Smooth muscle cell (in vitro differentiated cells): ENCODE results near the gene RAET1G. TPM values are rescaled to one million over a fixed set of nuclear protein-coding genes. Genes with fewer than 3 reads are reported as not detected.
"Not testable (repeated sequence)": the region's sequence is repeated elsewhere in the genome, so short reads cannot be mapped to it uniquely, and the experiment has no call there.

Experiments
- DNase-seq: peaks from one replicate; lab custom pipeline; 2025; ENCODE audit not compliant: unreplicated experiment; lab: John Stamatoyannopoulos, UW
- H2AFZ ChIP-seq: fragments of 200-600 bp; sonication (generic); 2 replicates; pipeline ENCODE4 v1.6.0; 2016; ENCODE audit warnings: antibody characterized with exemption, low read depth, mild to moderate bottlenecking
- H3F3A ChIP-seq: fragments of 200-600 bp; sonication (generic); 2 replicates; pipeline ENCODE4 v1.6.0; 2017; ENCODE audit warnings: antibody characterized with exemption, low read depth
- H3K27ac ChIP-seq: fragments of 200-600 bp; sonication (generic); 2 replicates; pipeline ENCODE4 v1.5.1; 2016; ENCODE audit warnings: low read depth, mild to moderate bottlenecking
- H3K27me3 ChIP-seq: fragments of 200-600 bp; sonication (generic); 2 replicates; pipeline ENCODE4 v1.6.1; 2016; ENCODE audit warnings: low read depth, mild to moderate bottlenecking
- H3K36me3 ChIP-seq: fragments of 200-600 bp; sonication (generic); 2 replicates; pipeline ENCODE4 v1.5.1; 2016; ENCODE audit warnings: low read depth
- H3K4me1 ChIP-seq: fragments of 200-600 bp; sonication (generic); 2 replicates; pipeline ENCODE4 v1.5.1; 2016; ENCODE audit warnings: low read depth
- H3K4me2 ChIP-seq: fragments of 200-600 bp; sonication (generic); 2 replicates; pipeline ENCODE4 v1.6.0; 2016; ENCODE audit warnings: mild to moderate bottlenecking
- H3K4me3 ChIP-seq: fragments of 200-600 bp; sonication (generic); 2 replicates; pipeline ENCODE4 v1.5.1; 2016; ENCODE audit warnings: mild to moderate bottlenecking
- H3K79me2 ChIP-seq: fragments of 200-600 bp; sonication (generic); 2 replicates; pipeline ENCODE4 v1.6.0; 2016; ENCODE audit warnings: low read depth, mild to moderate bottlenecking
- H3K9ac ChIP-seq: fragments of 200-600 bp; sonication (generic); 2 replicates; pipeline ENCODE4 v1.6.0; 2016; ENCODE audit warnings: low read depth
- H3K9me3 ChIP-seq: fragments of 200-600 bp; sonication (generic); replicated peaks from 2 replicates; pipeline ENCODE4 v1.5.1; 2016; ENCODE audit warnings: low read depth
- H4K20me1 ChIP-seq: fragments of 200-600 bp; sonication (generic); 2 replicates; pipeline ENCODE4 v1.6.0; 2016; ENCODE audit warnings: low read depth
- CTCF ChIP-seq: fragments of 200-600 bp; sonication (generic); IDR thresholded peaks from 2 replicates; pipeline ENCODE4 v1.5.1; 2017; ENCODE audit warnings: borderline replicate concordance, mild to moderate bottlenecking, antibody characterized with exemption; ENCODE audit not compliant: insufficient read depth, poor library complexity, severe bottlenecking
- WGBS: methylation state at CpG from one replicate; pipeline ENCODE4 v1.1.7; 2016; ENCODE audit warnings: low lambda C conversion rate; 5-methylcytosine and 5-hydroxymethylcytosine counted together
- polyA plus RNA-seq: library from polyadenylated mRNA; unstranded; fragments of >200 nt; fragmentation: Nextera tagmentation; extraction: Ambion mirVana; gene quantifications from 2 replicates; pipeline ENCODE4 v1.2.1, GENCODE V29; 2016
- total RNA-seq: library from RNA; depleted of rRNA; stranded (reverse); fragments of >200 nt; gene quantifications from 2 replicates; pipeline ENCODE4 v1.2.3, GENCODE V29; 2014

The RAET1G gene
- total and polyA plus RNA-seq, 2 experiments from 2014 or later = 1.7 to 2.4 TPM

- H3K4me2 ChIP-seq, H3K9ac ChIP-seq: not testable (repeated sequence)
Observed at GRCh38 chr6:149954328-149954983, 31.5 kb upstream of the RAET1G start.

GRCh38 chr6:149953934-149954327, 31.0 kb upstream of the RAET1G start:
- H4K20me1 ChIP-seq, H3F3A ChIP-seq, H3K4me1 ChIP-seq, DNase-seq, H3K79me2 ChIP-seq, H3K36me3 ChIP-seq, H3K9me3 ChIP-seq, H3K27ac ChIP-seq, H3K9ac ChIP-seq, H2AFZ ChIP-seq, H3K4me3 ChIP-seq, H3K4me2 ChIP-seq: not testable (repeated sequence)
- peaks cover 93% of the 10 kb centered on the region for H3K27me3 ChIP-seq
- WGBS = 8% methylated on average over 4 of the region's 10 CpGs

More at GRCh38 chr6:149954328-149954983, 31.5 kb upstream of the RAET1G start:
- not testable (repeated sequence) for H3K9me3 ChIP-seq, H4K20me1 ChIP-seq, H3K4me3 ChIP-seq, DNase-seq, H3K79me2 ChIP-seq, H3K27ac ChIP-seq, H3K36me3 ChIP-seq, H3F3A ChIP-seq, H2AFZ ChIP-seq, H3K4me1 ChIP-seq
- 11% methylated on average over 34 of the region's 53 CpGs for WGBS
- peaks cover 93% of the 10 kb centered on the region for H3K27me3 ChIP-seq

GRCh38 chr6:149953390-149953789, 30.5 kb upstream of the RAET1G start:
- H3K9me3 ChIP-seq, DNase-seq, H2AFZ ChIP-seq, H3K4me2 ChIP-seq, H3F3A ChIP-seq, H3K9ac ChIP-seq, H3K4me1 ChIP-seq, H3K79me2 ChIP-seq, H3K36me3 ChIP-seq, H3K4me3 ChIP-seq, H3K27ac ChIP-seq, H4K20me1 ChIP-seq: not testable (repeated sequence)
- WGBS = 39% methylated on average over 2 of the region's 2 CpGs
- H3K27me3 ChIP-seq = peaks cover 96% of the 10 kb centered on the region

- Histone ChIP-seq H3K9me3 (no peaks in the 10 kb centered on the region), H3K79me2 (no peaks in the 10 kb centered on the region), H3K27ac (no peak overlapping the region), H3K4me1 (no peaks in the 10 kb centered on the region), H2AFZ (no peak overlapping the region), H4K20me1 (no peaks in the 10 kb centered on the region), H3K9ac (no peak overlapping the region), H3K4me3 (no peak overlapping the region), H3K27me3 (peaks cover 86% of the 10 kb centered on the region), H3K36me3 (no peaks in the 10 kb centered on the region), H3K4me2 (no peak overlapping the region), H3F3A (no peaks in the 10 kb centered on the region)
- DNase-seq = no peak
- TF ChIP-seq CTCF = no peak
- 83% methylated on average over 3 of the region's 3 CpGs for WGBS
Observed at GRCh38 chr6:149951626-149952025, 28.7 kb upstream of the RAET1G start.

- Histone ChIP-seq H3K27ac (no peak overlapping the region), H3K79me2 (no peaks in the 10 kb centered on the region), H3K4me3 (no peak overlapping the region), H3K4me2 (no peak overlapping the region), H3K4me1 (no peaks in the 10 kb centered on the region), H3K9ac (no peak overlapping the region), H3K9me3 (no peaks in the 10 kb centered on the region), H3K36me3 (no peaks in the 10 kb centered on the region), H4K20me1 (no peaks in the 10 kb centered on the region), H3F3A (no peaks in the 10 kb centered on the region), H2AFZ (no peak overlapping the region), H3K27me3 (peaks cover 84% of the 10 kb centered on the region)
- 81% methylated on average over 9 of the region's 9 CpGs for WGBS
- no peak for DNase-seq
- TF ChIP-seq CTCF = no peak
Observed at GRCh38 chr6:149951096-149951495, 28.2 kb upstream of the RAET1G start.
